Liver (tissue), 9 donors: ENCODE results near the gene USP6NL. TPM values are rescaled to one million over a fixed set of nuclear protein-coding genes. Genes with fewer than 3 reads are reported as not detected.

Source experiments
- DNase-seq: peaks from one replicate; pipeline ENCODE4 v3.0.0-alpha.2; 2017; ENCODE audit warnings: low spot score
- H3K27ac ChIP-seq, 2 donors: one replicate each; pipeline ENCODE4 v1.7.0; 2013; ENCODE audit warnings: inconsistent platforms in 2 of 2, low read length in 2 of 2, control low read depth in 1 of 2, low read depth in 1 of 2, mild to moderate bottlenecking in 1 of 2
- H3K27me3 ChIP-seq, 4 donors: one replicate each; pipeline versions ENCODE4 v1.6.1 to v1.7.0; 2013; ENCODE audit warnings: low read length in 3 of 4, inconsistent platforms in 1 of 4, mild to moderate bottlenecking in 1 of 4, moderate library complexity in 1 of 4; ENCODE audit not compliant: control insufficient read depth in 4 of 4, insufficient read depth in 4 of 4
- H3K36me3 ChIP-seq, 4 donors: one replicate each; pipeline versions ENCODE4 v1.6.1 to v1.7.0; 2013; ENCODE audit warnings: low read length in 3 of 4, mild to moderate bottlenecking in 3 of 4, low read depth in 1 of 4, moderate library complexity in 1 of 4; ENCODE audit not compliant: control insufficient read depth in 4 of 4, insufficient read depth in 3 of 4
- H3K4me1 ChIP-seq, 4 donors: one replicate each; pipeline versions ENCODE4 v1.6.1 to v1.7.0; 2013; ENCODE audit warnings: low read length in 3 of 4, mild to moderate bottlenecking in 3 of 4, moderate library complexity in 1 of 4; ENCODE audit not compliant: control insufficient read depth in 4 of 4, insufficient read depth in 4 of 4
- H3K4me3 ChIP-seq, 3 donors: one replicate each; pipeline versions ENCODE4 v1.6.1 to v1.7.0; 2013; ENCODE audit warnings: low read length in 3 of 3, control low read depth in 1 of 3, low read depth in 1 of 3, mild to moderate bottlenecking in 1 of 3
- H3K9ac ChIP-seq, 2 donors: one replicate each; pipeline ENCODE4 v1.7.0; 2013; ENCODE audit warnings: low read length in 2 of 2, mild to moderate bottlenecking in 2 of 2, moderate library complexity in 2 of 2, control low read depth in 1 of 2, low read depth in 1 of 2
- H3K9me3 ChIP-seq, 4 donors: one replicate each; pipeline versions ENCODE4 v1.6.1 to v1.7.0; 2013; ENCODE audit warnings: low read length in 3 of 4; ENCODE audit not compliant: control insufficient read depth in 4 of 4
- EGR1 ChIP-seq, 2 donors: IDR thresholded peaks; 2 replicates each; pipeline ENCODE4 v1.6.1; 2016 to 2018; ENCODE audit warnings: antibody characterized with exemption in 2 of 2, low read depth in 2 of 2
- FOXA1 ChIP-seq: IDR thresholded peaks from 2 replicates; pipeline ENCODE4 v1.6.1; 2016; ENCODE audit warnings: antibody characterized with exemption
- GABPA ChIP-seq, 2 donors: IDR thresholded peaks in 1 of 2; conservative IDR thresholded peaks in 1 of 2; 2 replicates each; pipeline ENCODE4 v1.6.1; 2016; ENCODE audit warnings: antibody characterized with exemption in 2 of 2, mild to moderate bottlenecking in 1 of 2, moderate library complexity in 1 of 2
- HNF4G ChIP-seq: IDR thresholded peaks from 2 replicates; pipeline ENCODE4 v1.6.1; 2016; ENCODE audit warnings: antibody characterized with exemption
- JUND ChIP-seq, 2 donors: IDR thresholded peaks; 2 replicates each; pipeline ENCODE4 v1.6.1; 2016; ENCODE audit warnings: antibody characterized with exemption in 2 of 2
- NR2F2 ChIP-seq: IDR thresholded peaks from 2 replicates; pipeline ENCODE4 v1.6.1; 2016; ENCODE audit warnings: antibody characterized with exemption
- RAD21 ChIP-seq, 2 donors: IDR thresholded peaks; 2 replicates each; pipeline ENCODE4 v1.6.1; 2016; ENCODE audit warnings: antibody characterized with exemption in 2 of 2, mild to moderate bottlenecking in 2 of 2
- RXRA ChIP-seq, 2 donors: IDR thresholded peaks; 2 replicates each; pipeline ENCODE4 v1.6.1; 2017 to 2018; ENCODE audit warnings: antibody characterized with exemption in 2 of 2, mild to moderate bottlenecking in 1 of 2
- SP1 ChIP-seq: IDR thresholded peaks from 2 replicates; pipeline ENCODE4 v1.6.1; 2018; ENCODE audit warnings: antibody characterized with exemption, mild to moderate bottlenecking
- TAF1 ChIP-seq: conservative IDR thresholded peaks from 2 replicates; pipeline ENCODE4 v1.6.1; 2016; ENCODE audit warnings: antibody characterized with exemption, mild to moderate bottlenecking
- YY1 ChIP-seq: IDR thresholded peaks from 2 replicates; pipeline ENCODE4 v1.6.1; 2016; ENCODE audit warnings: antibody characterized with exemption, mild to moderate bottlenecking
- WGBS: extraction: QIAGEN DNeasy Blood & Tissue Kit; methylation state at CpG from one replicate; pipeline ENCODE4 v1.1.7; 2013; 5-methylcytosine and 5-hydroxymethylcytosine counted together
- polyA plus RNA-seq, 2 donors: library from polyadenylated mRNA; stranded (reverse) in 1 of 2; unstranded in 1 of 2; fragments of 200-250 nt in 1 of 2; fragments of >200 nt in 1 of 2; fragmentation: Nextera tagmentation in 1 of 2; extraction: Ambion mirVana in 1 of 2; gene quantifications; one replicate each; pipeline versions ENCODE4 v1.2.1 to v1.2.3, GENCODE V29; 2013 to 2015
- total RNA-seq, 2 donors: library from RNA; depleted of rRNA; stranded (reverse); fragments of >200 nt; gene quantifications; one replicate each; pipeline ENCODE4 v1.2.3, GENCODE V29; 2014
- TF ChIP-seq, protein P1 (sequence below): IDR thresholded peaks from 2 replicates; pipeline ENCODE4 v1.6.1; 2016; ENCODE audit warnings: antibody characterized with exemption, mild to moderate bottlenecking
- TF ChIP-seq, protein P2 (sequence below): fragments of 150-350 bp; IDR thresholded peaks from 2 replicates; pipeline ENCODE4 v1.5.1; 2017; ENCODE audit warnings: improper control_type of control experiment, low read depth, low read length; ENCODE audit not compliant: missing input control
- TF ChIP-seq, protein P3 (sequence below): IDR thresholded peaks from 2 replicates; pipeline ENCODE4 v1.6.1; 2016; ENCODE audit warnings: antibody characterized with exemption
- TF ChIP-seq, protein P4 (sequence below): IDR thresholded peaks from 2 replicates; pipeline ENCODE4 v1.6.1; 2016; ENCODE audit warnings: antibody characterized with exemption
- TF ChIP-seq, protein P5 (sequence below): IDR thresholded peaks from 2 replicates; pipeline ENCODE4 v1.6.1; 2016; ENCODE audit warnings: antibody characterized with exemption
- donor health status: healthy.
- donor health status: healthy.
- donor health status: healthy.
- donor health status: healthy.
- donor health status: healthy.

The USP6NL gene
- total and polyA plus RNA-seq, 4 donors: 3.8 to 15.0 (median 10.2) TPM

DNA sequence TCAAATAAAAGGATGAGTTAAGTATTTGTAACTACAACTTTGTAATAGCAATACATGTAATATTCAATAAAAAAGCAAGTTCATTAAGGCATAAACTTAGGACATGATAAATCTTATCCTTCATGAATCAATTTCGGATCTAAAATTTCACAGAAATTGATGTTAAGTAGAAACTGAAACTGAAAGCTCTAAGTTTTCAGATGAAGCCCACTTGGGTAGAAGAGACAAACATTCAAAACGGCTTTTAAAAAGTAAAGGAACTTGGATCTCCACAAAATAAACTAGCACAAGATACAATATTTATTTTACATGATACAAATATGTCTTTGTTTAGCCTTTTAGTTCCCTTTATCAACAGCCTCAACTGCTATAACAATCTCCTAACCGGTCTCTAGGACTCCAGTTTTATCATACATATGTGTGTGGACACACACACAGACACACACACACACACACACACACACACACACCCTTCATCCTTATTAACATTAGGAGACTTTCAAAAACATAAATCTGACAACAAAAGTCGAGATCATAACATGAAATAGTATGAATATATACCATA lies 83.7 kb downstream of the USP6NL start:
- no peaks in the 10 kb centered on the region for H3K27me3 ChIP-seq
- WGBS: 17% methylated on average over 4 of the region's 4 CpGs
- no peaks in the 10 kb centered on the region for H3K9me3 ChIP-seq
- DNase-seq: no peak
- peak overlapping the region in 1 of 2 donors; percentile 70 for H3K9ac ChIP-seq
- TF ChIP-seq SP1 (no peak), HNF4G (no peak), RAD21 (IDR thresholded peaks at IDR 0.05) (no peak), GABPA (IDR thresholded peaks at IDR 0.05 in 1 of 2, conservative IDR thresholded peaks at IDR 0.05 in 1 of 2) (no peak), RXRA (IDR thresholded peaks at IDR 0.05) (no peak), YY1 (no peak), FOXA1 (no peak), TAF1 (no peak), JUND (IDR thresholded peaks at IDR 0.05) (no peak), NR2F2 (no peak), EGR1 (IDR thresholded peaks at IDR 0.05; ENCODE audit: low read depth in 2 of 2) (no peak)
- TF ChIP-seq, protein P1, sequence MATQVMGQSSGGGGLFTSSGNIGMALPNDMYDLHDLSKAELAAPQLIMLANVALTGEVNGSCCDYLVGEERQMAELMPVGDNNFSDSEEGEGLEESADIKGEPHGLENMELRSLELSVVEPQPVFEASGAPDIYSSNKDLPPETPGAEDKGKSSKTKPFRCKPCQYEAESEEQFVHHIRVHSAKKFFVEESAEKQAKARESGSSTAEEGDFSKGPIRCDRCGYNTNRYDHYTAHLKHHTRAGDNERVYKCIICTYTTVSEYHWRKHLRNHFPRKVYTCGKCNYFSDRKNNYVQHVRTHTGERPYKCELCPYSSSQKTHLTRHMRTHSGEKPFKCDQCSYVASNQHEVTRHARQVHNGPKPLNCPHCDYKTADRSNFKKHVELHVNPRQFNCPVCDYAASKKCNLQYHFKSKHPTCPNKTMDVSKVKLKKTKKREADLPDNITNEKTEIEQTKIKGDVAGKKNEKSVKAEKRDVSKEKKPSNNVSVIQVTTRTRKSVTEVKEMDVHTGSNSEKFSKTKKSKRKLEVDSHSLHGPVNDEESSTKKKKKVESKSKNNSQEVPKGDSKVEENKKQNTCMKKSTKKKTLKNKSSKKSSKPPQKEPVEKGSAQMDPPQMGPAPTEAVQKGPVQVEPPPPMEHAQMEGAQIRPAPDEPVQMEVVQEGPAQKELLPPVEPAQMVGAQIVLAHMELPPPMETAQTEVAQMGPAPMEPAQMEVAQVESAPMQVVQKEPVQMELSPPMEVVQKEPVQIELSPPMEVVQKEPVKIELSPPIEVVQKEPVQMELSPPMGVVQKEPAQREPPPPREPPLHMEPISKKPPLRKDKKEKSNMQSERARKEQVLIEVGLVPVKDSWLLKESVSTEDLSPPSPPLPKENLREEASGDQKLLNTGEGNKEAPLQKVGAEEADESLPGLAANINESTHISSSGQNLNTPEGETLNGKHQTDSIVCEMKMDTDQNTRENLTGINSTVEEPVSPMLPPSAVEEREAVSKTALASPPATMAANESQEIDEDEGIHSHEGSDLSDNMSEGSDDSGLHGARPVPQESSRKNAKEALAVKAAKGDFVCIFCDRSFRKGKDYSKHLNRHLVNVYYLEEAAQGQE: no peak
- TF ChIP-seq, protein P2, sequence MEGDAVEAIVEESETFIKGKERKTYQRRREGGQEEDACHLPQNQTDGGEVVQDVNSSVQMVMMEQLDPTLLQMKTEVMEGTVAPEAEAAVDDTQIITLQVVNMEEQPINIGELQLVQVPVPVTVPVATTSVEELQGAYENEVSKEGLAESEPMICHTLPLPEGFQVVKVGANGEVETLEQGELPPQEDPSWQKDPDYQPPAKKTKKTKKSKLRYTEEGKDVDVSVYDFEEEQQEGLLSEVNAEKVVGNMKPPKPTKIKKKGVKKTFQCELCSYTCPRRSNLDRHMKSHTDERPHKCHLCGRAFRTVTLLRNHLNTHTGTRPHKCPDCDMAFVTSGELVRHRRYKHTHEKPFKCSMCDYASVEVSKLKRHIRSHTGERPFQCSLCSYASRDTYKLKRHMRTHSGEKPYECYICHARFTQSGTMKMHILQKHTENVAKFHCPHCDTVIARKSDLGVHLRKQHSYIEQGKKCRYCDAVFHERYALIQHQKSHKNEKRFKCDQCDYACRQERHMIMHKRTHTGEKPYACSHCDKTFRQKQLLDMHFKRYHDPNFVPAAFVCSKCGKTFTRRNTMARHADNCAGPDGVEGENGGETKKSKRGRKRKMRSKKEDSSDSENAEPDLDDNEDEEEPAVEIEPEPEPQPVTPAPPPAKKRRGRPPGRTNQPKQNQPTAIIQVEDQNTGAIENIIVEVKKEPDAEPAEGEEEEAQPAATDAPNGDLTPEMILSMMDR: no peak
- TF ChIP-seq, protein P3, sequence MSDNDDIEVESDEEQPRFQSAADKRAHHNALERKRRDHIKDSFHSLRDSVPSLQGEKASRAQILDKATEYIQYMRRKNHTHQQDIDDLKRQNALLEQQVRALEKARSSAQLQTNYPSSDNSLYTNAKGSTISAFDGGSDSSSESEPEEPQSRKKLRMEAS: no peak
- TF ChIP-seq, protein P4, sequence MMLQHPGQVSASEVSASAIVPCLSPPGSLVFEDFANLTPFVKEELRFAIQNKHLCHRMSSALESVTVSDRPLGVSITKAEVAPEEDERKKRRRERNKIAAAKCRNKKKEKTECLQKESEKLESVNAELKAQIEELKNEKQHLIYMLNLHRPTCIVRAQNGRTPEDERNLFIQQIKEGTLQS: no peak
- TF ChIP-seq, protein P5, sequence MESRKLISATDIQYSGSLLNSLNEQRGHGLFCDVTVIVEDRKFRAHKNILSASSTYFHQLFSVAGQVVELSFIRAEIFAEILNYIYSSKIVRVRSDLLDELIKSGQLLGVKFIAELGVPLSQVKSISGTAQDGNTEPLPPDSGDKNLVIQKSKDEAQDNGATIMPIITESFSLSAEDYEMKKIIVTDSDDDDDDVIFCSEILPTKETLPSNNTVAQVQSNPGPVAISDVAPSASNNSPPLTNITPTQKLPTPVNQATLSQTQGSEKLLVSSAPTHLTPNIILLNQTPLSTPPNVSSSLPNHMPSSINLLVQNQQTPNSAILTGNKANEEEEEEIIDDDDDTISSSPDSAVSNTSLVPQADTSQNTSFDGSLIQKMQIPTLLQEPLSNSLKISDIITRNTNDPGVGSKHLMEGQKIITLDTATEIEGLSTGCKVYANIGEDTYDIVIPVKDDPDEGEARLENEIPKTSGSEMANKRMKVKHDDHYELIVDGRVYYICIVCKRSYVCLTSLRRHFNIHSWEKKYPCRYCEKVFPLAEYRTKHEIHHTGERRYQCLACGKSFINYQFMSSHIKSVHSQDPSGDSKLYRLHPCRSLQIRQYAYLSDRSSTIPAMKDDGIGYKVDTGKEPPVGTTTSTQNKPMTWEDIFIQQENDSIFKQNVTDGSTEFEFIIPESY: no peak
- peaks cover 3 to 43% (median 34%) of the 10 kb centered on the region in 4 donors for H3K4me1 ChIP-seq
- H3K4me3 ChIP-seq: peak overlapping the region in 2 of 3 donors; percentile 12 to 50
- peak overlapping the region; percentile 32 to 59 for H3K27ac ChIP-seq
- no peaks in the 10 kb centered on the region for H3K36me3 ChIP-seq
